ENCODE measurements around the gene GSN. TPM values are rescaled to one million over a fixed set of nuclear protein-coding genes. Genes with fewer than 3 reads are reported as not detected.

GSN gene
- polyA plus RNA-seq, 1 experiment: 421 TPM

- POLR2A ChIA-PET: no interaction called here
Observed at GRCh38 chr9:121272401-121272948, 4.5 kb downstream of the GSN start.

GRCh38 chr9:121273064-121273775, 5.3 kb downstream of the GSN start:
- CTCF ChIA-PET: interaction anchor here (1.0 to 1.1 kb wide), 3 partner anchors 19 to 60 kb away, joined by 3 to 4 read pairs (median 3); no protein-coding TSS in a partner anchor
- POLR2A ChIA-PET: no interaction called here

More at GRCh38 chr9:121272401-121272948, 4.5 kb downstream of the GSN start:
- CTCF ChIA-PET: interaction anchor here (1.0 to 1.5 kb wide), 5 partner anchors 19 to 59 kb away, joined by 3 to 5 read pairs (median 4); no protein-coding TSS in a partner anchor
- Histone ChIP-seq H3K27me3 (ENCODE audit: control insufficient read depth, insufficient read depth, low read length) (no peaks in the 10 kb centered on the region), H3K4me3 (ENCODE audit: low read depth, low read length) (peak overlapping the region; percentile 47), H3K27ac (ENCODE audit: low read depth, low read length) (peak overlapping the region; percentile 80), H3K9me3 (ENCODE audit: control insufficient read depth, insufficient read depth, low read length) (peaks cover 4% of the 10 kb centered on the region; the same call in 1 of the 2 replicates)
- TF ChIP-seq CTCF (IDR thresholded peaks at IDR 0.05; ENCODE audit: low read depth, low read length): no peak
- no peak for DNase-seq (ENCODE audit: low read depth, low spot score)

GRCh38 chr9:121274851-121275250, 6.9 kb downstream of the GSN start:
- H3K27me3 ChIP-seq (ENCODE audit: control insufficient read depth, insufficient read depth, low read length): no peaks in the 10 kb centered on the region
- ChIA-PET CTCF (interaction anchor here (1.0 to 2.0 kb wide), 3 partner anchors 12 to 62 kb away, joined by 3 to 12 read pairs (median 4); no protein-coding TSS in a partner anchor), POLR2A (interaction anchor here (0.6 kb wide), 1 partner anchor 522 kb away, joined by 3 read pairs; no protein-coding TSS in a partner anchor)
- H3K4me3 ChIP-seq (ENCODE audit: low read depth, low read length): no peak overlapping the region
- no peaks in the 10 kb centered on the region for H3K9me3 ChIP-seq (ENCODE audit: control insufficient read depth, insufficient read depth, low read length)
- no peak for DNase-seq (ENCODE audit: low read depth, low spot score)
- TF ChIP-seq CTCF (IDR thresholded peaks at IDR 0.05; ENCODE audit: low read depth, low read length): no peak
- H3K27ac ChIP-seq (ENCODE audit: low read depth, low read length): no peak overlapping the region

More at GRCh38 chr9:121273064-121273775, 5.3 kb downstream of the GSN start:
- no peak for TF ChIP-seq CTCF (IDR thresholded peaks at IDR 0.05; ENCODE audit: low read depth, low read length)
- H3K4me3 ChIP-seq (ENCODE audit: low read depth, low read length): no peak overlapping the region
- no peak for DNase-seq (ENCODE audit: low read depth, low spot score)
- H3K27ac ChIP-seq (ENCODE audit: low read depth, low read length): no peak overlapping the region
- no peaks in the 10 kb centered on the region for H3K27me3 ChIP-seq (ENCODE audit: control insufficient read depth, insufficient read depth, low read length)
- peaks cover 2% of the 10 kb centered on the region; the same call in 1 of the 2 replicates for H3K9me3 ChIP-seq (ENCODE audit: control insufficient read depth, insufficient read depth, low read length)

- Histone ChIP-seq H3K4me3 (ENCODE audit: low read depth, low read length) (no peak overlapping the region), H3K27ac (ENCODE audit: low read depth, low read length) (no peak overlapping the region), H3K9me3 (ENCODE audit: control insufficient read depth, insufficient read depth, low read length) (no peaks in the 10 kb centered on the region), H3K27me3 (ENCODE audit: control insufficient read depth, insufficient read depth, low read length) (no peaks in the 10 kb centered on the region)
- DNase-seq (ENCODE audit: low read depth, low spot score): no peak
- ChIA-PET CTCF (interaction anchor here (2.0 kb wide), 1 partner anchor 63 kb away, joined by 12 read pairs; no protein-coding TSS in a partner anchor), POLR2A (no interaction called here)
- TF ChIP-seq CTCF (IDR thresholded peaks at IDR 0.05; ENCODE audit: low read depth, low read length): no peak
Observed at GRCh38 chr9:121275781-121276658, 8.1 kb downstream of the GSN start.

Measured in AG04450 (cell line).